ENCODE measurements around the gene TAF1L. TPM values are rescaled to one million over a fixed set of nuclear protein-coding genes. Genes with fewer than 3 reads are reported as not detected.
A peak's percentile ranks its signal among the peaks of the same experiment; 100 is the strongest.

The TAF1L gene
- total RNA-seq, 4 donors from 2014 or later = not detected

- H3K27ac ChIP-seq = no peak overlapping the region
- TF ChIP-seq POLR2A (IDR thresholded peaks at IDR 0.05) (no peak), CTCF (IDR thresholded peaks at IDR 0.05 in 4 of 5, conservative IDR thresholded peaks at IDR 0.05 in 1 of 5) (no peak)
- no peaks in the 10 kb centered on the region for H3K27me3 ChIP-seq
- no peak for DNase-seq
- in situ Hi-C loops (cut with MboI; ENCODE audit: low sequenced_read_pairs in 4 of 4) (loop anchor here in 3 of 4 donors (5.0 to 10.0 kb wide), 2 partner anchors 383 to 390 kb away; no protein-coding TSS in a partner anchor), intact Hi-C loops (cut with DNase I; ENCODE audit: low total_unique reads) (no loop called here)
- H3K4me3 ChIP-seq = no peak overlapping the region
- no peaks in the 10 kb centered on the region for H3K9me3 ChIP-seq
- H3K36me3 ChIP-seq = no peaks in the 10 kb centered on the region
- ATAC-seq = no peak
- H3K4me1 ChIP-seq = no peaks in the 10 kb centered on the region
Observed at GRCh38 chr9:32584784-32585183, 50.7 kb downstream of the TAF1L start.

GRCh38 chr9:32581512-32582143 is 53.8 kb downstream of the TAF1L start:
- in situ Hi-C loops (cut with MboI; ENCODE audit: low sequenced_read_pairs in 4 of 4) = loop anchor here in 3 of 4 donors (5.0 to 10.0 kb wide), 2 partner anchors 386 to 393 kb away; no protein-coding TSS in a partner anchor
- intact Hi-C loops (cut with DNase I; ENCODE audit: low total_unique reads) = loop anchor here (2.0 kb wide), 1 partner anchor 387 kb away; no protein-coding TSS in a partner anchor

GRCh38 chr9:32580631-32581300 is 54.7 kb downstream of the TAF1L start:
- no peaks in the 10 kb centered on the region for H3K9me3 ChIP-seq
- in situ Hi-C loops (cut with MboI; ENCODE audit: low sequenced_read_pairs in 4 of 4) (loop anchor here in 3 of 4 donors (5.0 to 10.0 kb wide), 2 partner anchors 387 to 394 kb away; no protein-coding TSS in a partner anchor), intact Hi-C loops (cut with DNase I; ENCODE audit: low total_unique reads) (loop anchor here (2.0 kb wide), 1 partner anchor 388 kb away; no protein-coding TSS in a partner anchor)
- no peak for ATAC-seq
- H3K27ac ChIP-seq = no peak overlapping the region
- TF ChIP-seq POLR2A (IDR thresholded peaks at IDR 0.05) = no peak
- TF ChIP-seq CTCF (IDR thresholded peaks at IDR 0.05 in 4 of 5, conservative IDR thresholded peaks at IDR 0.05 in 1 of 5) = no peak
- DNase-seq = no peak
- no peaks in the 10 kb centered on the region for H3K36me3 ChIP-seq
- no peaks in the 10 kb centered on the region for H3K4me1 ChIP-seq
- H3K4me3 ChIP-seq = no peak overlapping the region
- no peaks in the 10 kb centered on the region for H3K27me3 ChIP-seq

More at GRCh38 chr9:32581512-32582143, 53.8 kb downstream of the TAF1L start:
- no peak overlapping the region for H3K4me3 ChIP-seq
- DNase-seq = no peak
- ATAC-seq = no peak
- H3K4me1 ChIP-seq = no peaks in the 10 kb centered on the region
- H3K27ac ChIP-seq = no peak overlapping the region
- no peak for TF ChIP-seq POLR2A (IDR thresholded peaks at IDR 0.05)
- TF ChIP-seq CTCF (IDR thresholded peaks at IDR 0.05 in 4 of 5, conservative IDR thresholded peaks at IDR 0.05 in 1 of 5) = peak in 2 of 5 experiments; percentile 21 to 39
- H3K27me3 ChIP-seq = no peaks in the 10 kb centered on the region
- no peaks in the 10 kb centered on the region for H3K36me3 ChIP-seq
- H3K9me3 ChIP-seq = no peaks in the 10 kb centered on the region

GRCh38 chr9:32579706-32580331 is 55.6 kb downstream of the TAF1L start:
- H3K9me3 ChIP-seq = no peaks in the 10 kb centered on the region
- H3K36me3 ChIP-seq = no peaks in the 10 kb centered on the region
- peak overlapping the region in 1 of 4 donors; percentile 4 for H3K4me3 ChIP-seq
- intact Hi-C loops (cut with DNase I; ENCODE audit: low total_unique reads) = loop anchor here (1.0 to 2.0 kb wide), 2 partner anchors 201 to 389 kb away; no protein-coding TSS in a partner anchor
- no peak for TF ChIP-seq POLR2A (IDR thresholded peaks at IDR 0.05)
- peak; percentile 67 to 91 (median 80) for TF ChIP-seq CTCF (IDR thresholded peaks at IDR 0.05 in 4 of 5, conservative IDR thresholded peaks at IDR 0.05 in 1 of 5)
- H3K27me3 ChIP-seq = no peaks in the 10 kb centered on the region
- DNase-seq = peak; percentile 18 to 31
- no peaks in the 10 kb centered on the region for H3K4me1 ChIP-seq
- in situ Hi-C loops (cut with MboI; ENCODE audit: low sequenced_read_pairs in 4 of 4) = loop anchor here (5.0 to 10.0 kb wide), 4 partner anchors 198 to 395 kb away; partner anchors contain the start of gene ACO1 (in 3 of the 4)
- ATAC-seq = no peak
- no peak overlapping the region for H3K27ac ChIP-seq

Other genes with a start within 250 kb of the TAF1L start
- 1 to 10 TPM; 1.6 to 3.3 (median 2.8) TPM for gene RIGI, start 109.5 kb downstream of the TAF1L start, total RNA-seq
- gene SMIM27, start 83.3 kb downstream of the TAF1L start, total RNA-seq = 10 to 100 TPM in 1 of 4 donors, 1 to 10 TPM in 3; 1.8 to 11.6 (median 7.6) TPM
- gene TOPORS, start 83.1 kb downstream of the TAF1L start, total RNA-seq = 10 to 100 TPM in 3 of 4 donors, 1 to 10 TPM in 1; 7.7 to 15.2 (median 14.5) TPM
- 10 to 100 TPM; 59.2 to 97.0 (median 82.6) TPM for gene NDUFB6, start 62.5 kb downstream of the TAF1L start, total RNA-seq
- not detected for gene TMEM215, start 147.9 kb upstream of the TAF1L start, total RNA-seq